Measurements from ENCODE around the gene MRM3.
A peak's percentile ranks its signal among the peaks of the same experiment; 100 is the strongest.
"Not testable (repeated sequence)": the region's sequence is repeated elsewhere in the genome, so short reads cannot be mapped to it uniquely, and the experiment has no call there.

Gene MRM3

DNA sequence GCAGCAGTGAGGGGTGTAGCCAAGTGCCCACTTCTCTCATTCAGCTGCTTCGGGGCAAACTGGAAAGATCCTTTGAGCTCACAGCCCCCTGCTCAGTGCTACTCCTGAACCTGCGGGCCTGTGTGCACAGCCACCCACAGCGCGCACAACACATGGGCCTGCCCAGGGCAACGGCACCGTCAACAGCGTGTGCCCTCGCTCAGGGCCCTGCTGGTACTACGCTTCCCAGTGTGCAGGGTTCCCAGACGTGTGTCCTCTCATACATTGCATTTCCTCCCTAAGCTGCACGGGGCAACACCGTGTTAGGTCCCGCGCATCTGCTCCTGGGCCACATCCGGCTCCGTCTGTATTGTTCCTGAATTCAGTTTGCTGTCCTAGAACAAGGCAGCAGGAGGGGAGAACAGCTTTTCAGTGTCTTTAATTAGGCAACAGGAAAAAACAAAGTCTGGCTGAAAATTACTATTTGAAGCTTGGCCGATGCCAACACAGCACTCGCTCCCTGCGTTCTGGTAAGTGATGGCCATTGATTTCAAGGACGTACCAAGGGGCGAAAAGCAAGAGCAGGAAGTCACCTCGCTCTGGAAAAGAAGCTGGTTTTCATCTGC is 15.2 kb downstream of the MRM3 start:
- DNase-seq = no peak

- DNase-seq = peak; percentile 32
These were observed 16.1 kb downstream of the MRM3 start for GRCh38 chr17:798246-798645.

DNA sequence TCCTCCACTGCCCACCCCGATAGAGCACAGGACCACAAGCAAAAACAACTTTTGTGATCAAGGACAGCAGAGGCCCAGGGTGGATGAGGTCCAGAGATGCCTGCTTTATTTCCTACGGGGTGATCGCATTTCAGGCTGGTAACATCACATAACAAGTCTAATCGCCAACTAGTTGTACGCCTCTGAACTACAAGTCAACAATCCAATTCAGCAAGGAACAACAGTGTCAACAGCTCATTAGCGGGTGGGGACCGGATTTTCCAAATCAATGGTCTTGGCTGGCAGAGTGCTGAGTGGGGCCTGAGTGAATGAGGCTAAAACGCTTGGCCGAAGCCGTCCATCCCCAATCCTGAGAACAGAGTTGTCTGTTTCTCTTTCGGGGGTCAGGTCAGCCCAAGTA is 17.1 kb downstream of the MRM3 start:
- DNase-seq = no peak

DNA sequence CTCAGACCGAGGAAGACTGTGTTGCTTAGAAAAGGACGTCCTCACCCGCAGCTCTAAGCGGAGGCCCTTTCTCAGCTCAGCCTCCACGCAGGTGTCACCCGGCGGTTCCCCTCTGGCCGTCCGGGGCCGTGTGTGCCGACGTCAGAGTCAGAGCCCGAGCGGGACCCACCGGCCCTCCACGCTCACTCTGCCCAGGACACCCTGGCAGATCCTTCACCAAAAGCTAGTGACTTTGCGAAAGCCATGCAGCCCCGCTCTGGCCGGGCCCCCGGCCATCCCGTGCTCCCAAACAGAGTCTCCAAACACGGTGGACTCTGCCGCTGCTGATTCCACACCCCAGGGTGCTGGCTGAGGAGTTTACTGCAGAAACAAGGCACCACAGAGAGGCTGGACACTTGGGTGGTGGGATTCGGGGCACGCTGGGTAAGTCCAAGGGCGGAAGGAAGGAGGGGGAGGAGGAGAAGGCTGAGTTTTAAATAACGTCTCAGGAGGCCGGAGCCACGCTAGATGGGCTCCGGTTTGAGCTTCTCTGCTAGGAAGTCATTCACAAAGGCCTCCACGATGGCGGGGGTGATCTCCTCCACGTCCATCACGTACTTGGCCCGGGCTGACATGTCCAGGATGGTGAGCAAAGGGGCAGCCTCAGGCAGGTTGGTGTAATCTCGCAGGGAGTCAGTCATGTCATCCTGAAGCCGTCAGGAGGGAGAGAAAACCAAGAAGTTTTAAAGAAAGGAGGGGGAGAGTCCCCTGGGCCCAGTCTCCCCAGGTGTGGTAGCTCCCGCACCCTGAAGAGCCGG is 18.5 kb downstream of the MRM3 start:
- no peak for DNase-seq

DNA sequence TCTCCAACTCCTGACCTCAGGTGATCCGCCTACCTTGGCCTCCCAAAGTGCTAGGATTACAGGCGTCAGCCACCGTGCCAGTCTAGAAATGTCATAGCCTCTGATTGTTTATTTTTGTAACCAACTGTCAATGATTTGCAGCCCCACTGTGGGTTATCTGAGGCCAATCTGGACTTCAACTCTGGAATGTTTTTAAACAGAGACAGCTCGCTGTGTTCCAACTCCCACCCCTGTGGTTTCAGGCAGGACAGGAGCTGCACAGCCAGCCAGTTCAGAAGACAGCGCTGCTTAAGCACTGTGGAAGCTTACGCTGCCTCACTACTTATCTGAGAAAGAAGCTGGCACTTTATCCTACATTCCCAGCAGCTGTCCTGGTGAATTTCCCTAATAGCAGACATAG is 19.5 kb downstream of the MRM3 start:
- DNase-seq = no peak

DNA sequence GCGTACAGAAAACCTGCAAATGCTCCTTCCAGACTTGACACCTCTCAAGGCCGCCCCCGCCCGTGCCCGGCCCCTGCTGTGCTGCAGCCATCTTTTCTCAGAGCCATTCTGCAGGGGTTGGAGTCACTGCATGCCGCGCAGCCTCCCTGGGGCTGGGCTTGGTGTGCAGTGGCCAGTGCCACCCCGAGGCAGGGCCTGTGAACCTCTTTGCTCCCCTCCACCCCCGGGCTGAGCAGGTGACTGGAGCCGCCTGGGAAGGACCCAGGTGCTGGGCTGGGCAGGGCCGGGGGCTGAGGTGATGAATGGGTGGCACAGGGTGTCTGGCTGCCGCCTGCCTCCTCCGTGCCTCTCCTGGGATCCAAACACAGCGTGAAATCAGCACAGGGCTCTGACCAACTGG is 20.3 kb downstream of the MRM3 start:
- DNase-seq = no peak

DNA sequence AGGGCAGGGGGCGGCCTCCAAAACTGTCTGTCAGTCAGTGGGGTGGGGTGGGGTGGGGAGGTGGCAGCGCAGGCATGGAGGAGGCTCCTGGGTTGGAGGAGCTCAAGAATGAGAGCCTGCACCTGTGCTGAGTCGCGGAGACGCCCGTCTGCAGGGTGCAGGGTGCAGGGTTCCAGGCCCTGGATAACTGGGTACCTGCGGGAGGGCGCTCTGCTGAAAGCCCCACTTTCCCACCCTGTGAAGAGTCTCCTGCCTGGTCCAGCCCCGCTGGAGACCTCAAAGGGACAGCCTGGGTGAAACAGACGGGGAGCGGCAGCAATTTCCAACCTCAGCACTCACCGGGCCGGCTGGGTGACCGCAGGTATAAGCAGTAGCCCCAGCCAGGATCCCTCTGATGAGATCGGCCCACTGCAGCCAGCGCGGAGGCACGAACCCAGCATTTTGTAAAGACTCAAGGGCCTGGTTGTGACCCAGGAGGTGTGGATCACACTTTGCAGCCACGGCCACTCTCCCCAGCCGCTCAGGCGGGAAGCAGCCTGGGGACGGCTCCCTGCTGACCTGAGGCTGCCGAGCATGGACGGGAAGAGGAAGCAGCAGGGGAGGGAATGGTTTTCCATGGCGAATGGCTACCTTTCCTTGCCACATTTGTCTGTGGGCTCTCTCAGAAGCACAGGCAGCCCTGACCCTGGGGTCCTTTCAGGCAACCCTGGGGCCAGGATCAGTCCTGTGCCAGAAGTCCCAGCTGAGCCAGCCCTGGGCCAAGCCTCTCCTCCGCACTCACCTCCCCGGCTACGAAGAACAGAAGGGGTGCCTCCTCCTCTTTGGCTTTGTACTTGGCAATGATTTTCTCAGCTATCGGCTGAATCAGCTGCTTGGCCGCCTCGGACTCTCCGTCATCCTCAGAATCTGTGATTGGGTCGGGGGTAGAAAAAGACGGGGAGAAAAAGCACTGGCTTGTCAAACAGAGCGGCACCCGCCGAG is 21.0 kb downstream of the MRM3 start:
- DNase-seq = no peak

- DNase-seq = peak; percentile 82
These were observed 22.6 kb downstream of the MRM3 start for GRCh38 chr17:804541-805435.

GRCh38 chr17:805886-806285 is 23.7 kb downstream of the MRM3 start:
- DNase-seq = not testable (repeated sequence)

GRCh38 chr17:806346-806745 is 24.2 kb downstream of the MRM3 start:
- no peak for DNase-seq

DNA sequence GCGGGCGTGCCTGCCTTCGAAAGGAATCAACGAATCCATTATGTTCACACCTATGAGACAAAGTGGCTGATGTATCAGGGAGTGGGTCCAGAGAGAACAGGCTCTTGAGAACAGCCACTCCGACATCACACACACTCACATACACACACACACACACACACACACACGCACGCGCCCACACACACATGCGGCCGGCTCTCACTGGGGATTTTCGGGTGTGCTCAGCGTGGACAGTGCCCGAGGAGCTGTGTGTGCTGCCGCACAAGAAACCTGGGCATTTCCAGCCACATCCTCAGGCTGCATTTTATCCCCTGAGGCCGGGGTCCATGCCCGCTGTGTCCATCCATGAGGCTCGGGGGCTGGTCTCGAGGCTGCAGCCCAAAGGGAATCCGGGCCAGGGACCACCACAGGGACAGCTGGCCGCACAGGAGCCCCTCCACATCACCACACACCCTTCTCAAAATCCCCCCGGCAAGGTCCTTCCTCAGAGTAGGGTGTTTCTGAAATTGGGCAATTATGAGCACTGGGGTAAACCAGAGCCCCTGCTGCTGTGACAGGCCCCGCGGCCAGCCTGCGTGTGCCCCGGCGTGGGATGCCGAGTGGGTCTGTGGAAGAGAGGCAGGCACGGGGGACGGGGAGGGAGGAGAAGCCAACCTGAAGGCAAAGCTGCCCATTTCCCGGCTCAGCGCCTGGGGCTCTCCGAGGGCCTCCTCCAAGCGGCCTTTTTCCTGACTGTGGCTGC is 24.8 kb downstream of the MRM3 start:
- peak; percentile 76 for DNase-seq

DNA sequence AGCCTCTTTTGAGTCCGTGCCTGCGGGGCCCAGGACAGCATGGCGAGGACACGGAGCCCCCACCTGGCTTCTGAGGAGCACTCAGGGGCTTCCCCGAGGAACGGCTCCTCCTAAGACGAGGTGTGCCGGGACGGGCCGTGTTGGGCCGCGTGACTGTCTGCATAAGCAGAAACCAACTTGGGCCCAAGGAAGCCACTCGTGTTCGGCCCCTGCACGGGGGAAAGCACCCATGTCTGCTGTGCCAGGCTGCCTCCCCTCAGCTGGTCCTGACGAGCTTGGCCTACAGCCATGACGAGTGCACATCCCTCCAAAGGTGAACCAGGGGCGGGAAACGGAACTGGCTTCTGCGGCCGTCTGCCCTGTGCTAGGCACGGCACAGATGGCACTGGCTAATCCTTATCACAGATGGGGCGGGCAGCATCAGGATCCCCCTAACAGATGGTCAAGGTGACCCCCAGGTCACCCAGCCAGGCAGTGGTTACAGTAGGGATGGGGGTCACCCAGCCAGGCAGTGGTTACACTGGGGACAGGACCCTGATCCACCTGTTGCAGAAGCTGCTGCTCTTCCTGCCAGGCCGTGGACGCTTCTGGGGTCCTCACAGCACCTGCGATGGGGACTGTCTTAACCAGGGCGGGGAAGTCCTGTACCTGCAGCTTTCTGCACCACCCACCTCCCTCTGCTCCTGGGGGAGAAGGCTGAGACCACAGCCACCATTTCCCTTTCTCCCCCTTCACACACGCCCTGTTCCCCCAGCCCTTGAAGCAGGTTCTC is 25.6 kb downstream of the MRM3 start:
- DNase-seq = peak; percentile 50

DNA sequence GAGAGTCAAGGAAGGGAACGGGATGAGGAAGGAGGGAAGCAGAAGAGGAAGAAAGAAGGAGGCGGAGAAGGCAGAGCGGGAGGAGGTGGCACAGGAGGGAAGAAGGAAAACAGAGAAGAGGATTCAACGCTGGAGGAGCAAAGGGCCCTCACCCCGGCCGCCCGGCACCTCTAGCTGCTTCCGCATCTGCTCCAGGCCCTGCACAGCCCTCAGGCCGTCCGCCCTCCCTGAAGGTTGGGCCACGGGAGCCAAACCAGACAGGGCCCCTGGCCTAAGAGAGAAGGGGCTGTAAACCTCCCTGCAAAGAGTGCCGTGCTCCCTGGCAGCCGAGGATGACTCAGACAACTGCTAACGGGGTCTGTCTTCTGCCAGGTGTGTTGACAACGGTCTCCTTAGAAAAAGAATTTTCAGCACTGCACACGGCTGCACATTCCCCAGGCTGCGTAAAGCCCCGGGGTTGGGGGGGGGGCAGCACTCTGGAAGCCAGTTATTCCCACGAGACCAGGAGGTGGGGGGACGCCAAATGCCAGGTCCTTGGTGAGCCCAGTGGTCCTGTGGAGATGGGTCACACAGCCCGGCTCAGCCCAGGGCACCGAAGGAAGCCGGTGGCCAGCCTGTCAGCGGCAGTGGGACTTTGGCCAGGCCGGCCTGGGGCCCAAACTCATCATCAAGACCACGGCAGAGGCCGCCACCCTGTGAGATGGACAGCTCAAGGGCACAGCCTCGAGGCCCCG is 29.1 kb downstream of the MRM3 start:
- DNase-seq = no peak

GRCh38 chr17:812638-813204 is 30.6 kb downstream of the MRM3 start:
- no peak for DNase-seq

DNA sequence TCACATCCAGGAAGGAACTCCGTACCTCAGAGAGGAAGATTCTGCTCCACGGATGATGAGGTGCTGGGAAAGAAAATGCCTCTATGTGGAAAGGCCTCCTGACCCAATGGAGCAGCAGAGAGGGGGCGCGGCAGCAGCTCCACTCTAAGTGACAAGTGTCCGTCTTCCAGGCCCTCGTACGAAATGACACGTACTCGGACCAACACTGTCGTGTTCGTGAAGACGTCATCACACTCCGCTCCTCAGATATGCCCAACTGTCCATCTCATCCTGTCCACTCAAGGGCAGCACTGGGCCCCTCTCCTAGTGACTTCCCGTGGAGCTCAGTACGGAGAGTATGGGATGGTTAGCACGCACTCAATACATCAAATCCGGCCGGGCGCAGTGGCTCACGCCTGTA is 32.2 kb downstream of the MRM3 start:
- no peak for DNase-seq

DNA sequence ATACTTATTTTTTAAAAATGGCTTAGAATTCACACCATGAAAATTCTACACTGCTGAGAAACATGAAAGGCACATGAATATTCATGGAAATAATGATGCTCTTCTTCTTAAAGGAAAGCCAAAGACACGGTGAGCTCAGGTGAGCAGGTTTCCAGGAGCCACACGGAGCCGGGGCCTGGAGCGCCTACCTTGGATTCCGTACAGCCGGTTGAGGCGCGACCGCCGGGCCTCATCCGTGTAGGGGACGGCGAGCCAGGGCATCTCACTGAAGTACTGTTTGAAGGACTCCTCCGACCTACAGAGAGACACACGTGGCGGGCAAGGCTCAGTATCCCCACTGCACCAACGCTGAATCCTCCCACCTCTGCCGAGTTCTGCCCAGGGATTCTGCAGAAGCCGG is 37.1 kb downstream of the MRM3 start:
- no peak for DNase-seq

DNA sequence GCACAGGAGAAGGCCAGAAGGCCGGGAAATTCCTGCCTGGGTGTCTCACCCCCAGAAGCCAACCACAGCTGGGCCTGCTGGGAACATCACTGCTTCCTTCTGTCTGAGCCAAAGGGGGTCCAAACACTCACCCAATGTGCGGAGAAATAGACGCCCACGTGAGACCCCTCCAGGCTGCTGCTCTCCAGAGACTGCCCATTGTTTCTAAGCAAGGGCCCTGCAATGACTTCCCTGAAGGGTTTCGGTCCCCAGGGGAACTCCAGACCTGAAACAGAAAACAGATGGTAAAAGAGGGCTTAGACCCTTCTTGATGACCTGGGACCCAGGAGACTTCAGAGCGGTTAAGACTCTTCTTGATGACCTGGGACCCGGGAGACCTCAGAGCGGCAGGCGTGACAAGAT is 41.3 kb downstream of the MRM3 start:
- DNase-seq = no peak

GRCh38 chr17:824378-824777 is 42.2 kb downstream of the MRM3 start:
- no peak for DNase-seq

DNA sequence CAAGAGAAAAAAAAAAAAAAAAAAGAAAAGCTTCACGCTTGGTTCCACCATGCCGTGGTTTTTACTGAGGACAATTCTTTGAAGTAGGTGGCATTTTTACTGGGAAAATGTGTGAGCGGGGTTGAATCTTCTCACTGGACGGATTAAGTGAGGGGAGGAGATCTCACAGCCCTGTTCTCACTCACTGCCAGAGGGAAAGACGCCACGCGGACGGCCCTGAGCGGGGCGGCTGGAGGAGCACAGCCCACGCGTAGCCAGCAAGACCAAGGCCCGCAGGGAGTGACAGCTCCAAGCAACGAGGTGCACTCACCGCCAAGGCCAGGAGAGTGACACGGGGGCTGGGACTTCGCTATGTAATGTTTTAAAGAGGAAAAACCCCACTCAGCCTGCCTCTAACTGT is 43.1 kb downstream of the MRM3 start:
- DNase-seq = no peak

DNA sequence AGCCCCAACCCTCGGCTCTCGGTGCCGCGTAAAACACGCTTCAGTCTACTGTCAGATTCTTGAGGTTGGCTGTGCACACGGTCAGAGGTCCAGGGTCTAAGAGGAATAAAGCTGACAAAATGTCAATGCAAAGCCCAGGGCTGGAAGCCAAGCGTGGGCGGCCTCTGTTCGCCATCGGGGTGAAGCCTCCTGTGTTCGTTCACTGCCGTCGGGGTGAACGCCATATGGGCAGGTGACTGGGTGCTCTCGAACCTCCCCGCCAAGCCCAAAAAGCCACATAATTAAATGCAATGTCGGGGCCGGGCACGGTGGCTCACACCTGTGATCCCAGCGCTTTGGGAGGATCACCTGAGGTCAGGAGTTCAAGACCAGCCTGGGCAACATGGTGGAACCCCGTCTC is 44.6 kb downstream of the MRM3 start:
- no peak for DNase-seq
